Neural crest cell (in vitro differentiated cells): ENCODE measurements around the gene SAMD13. TPM values are rescaled to one million over a fixed set of nuclear protein-coding genes. Genes with fewer than 3 reads are reported as not detected.

Experiments
- DNase-seq: peaks from one replicate; pipeline ENCODE4 v3.0.0; 2021; ENCODE audit warnings: low read depth, mixed read lengths, low spot score
- H3K27ac Mint-ChIP-seq: one replicate; pipeline ENCODE4 v1.8.0; 2021; ENCODE audit warnings: mild to moderate bottlenecking, mixed read lengths; ENCODE audit not compliant: unreplicated experiment
- H3K27me3 Mint-ChIP-seq: 2 replicates; pipeline ENCODE4 v1.8.0; 2021; ENCODE audit warnings: low read depth, mild to moderate bottlenecking, mixed read lengths
- H3K36me3 Mint-ChIP-seq: 2 replicates; pipeline ENCODE4 v1.8.0; 2021; ENCODE audit warnings: low read depth, mild to moderate bottlenecking, mixed read lengths
- H3K4me1 Mint-ChIP-seq: 2 replicates; pipeline ENCODE4 v1.8.0; 2021; ENCODE audit warnings: mixed read lengths
- H3K4me3 Mint-ChIP-seq: one replicate; pipeline ENCODE4 v1.8.0; 2021; ENCODE audit warnings: mild to moderate bottlenecking, mixed read lengths
- H3K9me3 Mint-ChIP-seq: 2 replicates; pipeline ENCODE4 v1.8.0; 2021; ENCODE audit warnings: mixed read lengths
- total RNA-seq: library from RNA; stranded (reverse); gene quantifications from 2 replicates; pipeline ENCODE4 v1.2.1, GENCODE V29; 2021
- TF ChIP-seq, protein P1 (sequence below): fragments of 200-600 bp; sonication (generic); conservative IDR thresholded peaks from 2 replicates; pipeline ENCODE4 v1.5.0; 2021; ENCODE audit warnings: antibody characterized with exemption, mild to moderate bottlenecking

SAMD13 gene
- total RNA-seq, 1 donor from 2014 or later, result 2.3 TPM

DNA sequence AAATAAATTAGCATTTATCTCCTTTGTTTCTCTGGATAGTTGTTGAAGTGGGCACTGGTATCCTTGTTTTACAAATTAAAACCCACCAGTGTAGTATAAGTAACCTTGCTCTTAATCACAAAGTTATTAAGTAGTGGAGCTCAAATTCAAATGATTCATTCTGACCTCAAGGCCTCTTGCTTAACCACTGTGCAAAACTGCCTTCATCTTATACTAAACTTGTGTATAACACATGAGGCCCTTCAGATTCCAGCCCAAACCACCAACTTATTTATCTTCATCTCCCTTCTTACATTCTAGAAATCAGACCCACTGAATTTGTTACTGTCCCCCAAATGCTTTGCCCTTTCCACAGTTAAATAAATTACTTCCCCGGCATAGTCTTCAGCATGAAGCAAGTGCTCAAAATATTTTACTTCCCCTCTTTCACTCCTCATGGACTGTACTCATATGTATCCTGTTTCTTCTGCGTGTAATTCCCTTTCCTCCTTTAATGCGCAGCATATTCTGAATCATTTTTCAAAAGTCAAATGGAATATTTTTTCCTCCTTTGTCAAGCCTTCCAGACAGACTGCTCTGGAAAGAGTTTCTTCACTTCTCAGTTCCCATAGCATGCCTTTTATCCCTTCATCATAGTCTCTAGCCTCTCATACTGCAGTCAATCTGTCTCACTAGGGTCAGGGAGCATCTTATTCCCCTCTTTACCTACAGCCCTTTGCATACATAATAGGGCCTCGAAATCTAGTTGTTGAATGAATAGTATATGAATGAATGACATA lies 77.8 kb downstream of the SAMD13 start:
- Mint-ChIP-seq H3K27ac (no peak overlapping the region), H3K4me3 (no peak overlapping the region), H3K4me1 (no peaks in the 10 kb centered on the region), H3K36me3 (no peaks in the 10 kb centered on the region), H3K9me3 (no peaks in the 10 kb centered on the region), H3K27me3 (no peaks in the 10 kb centered on the region)
- TF ChIP-seq, protein P1, sequence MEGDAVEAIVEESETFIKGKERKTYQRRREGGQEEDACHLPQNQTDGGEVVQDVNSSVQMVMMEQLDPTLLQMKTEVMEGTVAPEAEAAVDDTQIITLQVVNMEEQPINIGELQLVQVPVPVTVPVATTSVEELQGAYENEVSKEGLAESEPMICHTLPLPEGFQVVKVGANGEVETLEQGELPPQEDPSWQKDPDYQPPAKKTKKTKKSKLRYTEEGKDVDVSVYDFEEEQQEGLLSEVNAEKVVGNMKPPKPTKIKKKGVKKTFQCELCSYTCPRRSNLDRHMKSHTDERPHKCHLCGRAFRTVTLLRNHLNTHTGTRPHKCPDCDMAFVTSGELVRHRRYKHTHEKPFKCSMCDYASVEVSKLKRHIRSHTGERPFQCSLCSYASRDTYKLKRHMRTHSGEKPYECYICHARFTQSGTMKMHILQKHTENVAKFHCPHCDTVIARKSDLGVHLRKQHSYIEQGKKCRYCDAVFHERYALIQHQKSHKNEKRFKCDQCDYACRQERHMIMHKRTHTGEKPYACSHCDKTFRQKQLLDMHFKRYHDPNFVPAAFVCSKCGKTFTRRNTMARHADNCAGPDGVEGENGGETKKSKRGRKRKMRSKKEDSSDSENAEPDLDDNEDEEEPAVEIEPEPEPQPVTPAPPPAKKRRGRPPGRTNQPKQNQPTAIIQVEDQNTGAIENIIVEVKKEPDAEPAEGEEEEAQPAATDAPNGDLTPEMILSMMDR, result no peak
- no peak for DNase-seq

DNA sequence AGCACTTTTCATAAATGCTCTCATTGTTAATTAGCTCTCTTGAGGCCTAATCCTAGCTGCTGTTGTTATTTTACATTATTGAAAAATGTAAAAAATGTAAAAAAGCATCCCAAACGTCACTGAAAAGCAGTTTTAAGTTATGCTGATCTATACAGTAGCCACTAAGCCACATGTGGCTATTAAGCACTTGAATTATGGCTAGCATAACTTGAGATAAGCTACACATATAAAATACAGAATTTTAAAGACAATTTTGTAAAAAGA lies 78.3 kb downstream of the SAMD13 start:
- Mint-ChIP-seq H3K27ac (no peak overlapping the region), H3K27me3 (no peaks in the 10 kb centered on the region), H3K4me1 (no peaks in the 10 kb centered on the region), H3K4me3 (no peak overlapping the region), H3K9me3 (no peaks in the 10 kb centered on the region), H3K36me3 (no peaks in the 10 kb centered on the region)
- TF ChIP-seq, protein P1, result no peak
- no peak for DNase-seq

DNA sequence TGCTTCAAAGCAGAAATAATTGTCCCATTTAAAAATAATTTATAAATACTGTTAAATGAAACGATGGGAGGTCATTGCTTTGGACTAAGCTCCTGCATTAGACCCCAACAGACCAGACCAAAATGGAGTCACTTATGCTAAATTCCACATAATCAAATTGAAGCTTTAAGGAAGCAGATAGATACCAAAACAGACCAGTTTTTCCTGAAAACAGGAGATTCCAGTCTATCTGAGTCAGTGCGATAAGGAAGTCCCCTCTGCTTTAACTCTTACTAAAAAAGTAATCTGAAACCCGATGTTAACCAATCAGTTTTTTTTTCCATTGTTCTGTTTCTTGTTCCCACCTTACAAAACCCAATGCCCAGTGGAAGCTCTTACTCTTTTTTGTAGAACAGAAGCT lies 80.6 kb downstream of the SAMD13 start:
- TF ChIP-seq, protein P1, result no peak
- Mint-ChIP-seq H3K36me3 (no peaks in the 10 kb centered on the region), H3K4me3 (no peak overlapping the region), H3K27ac (no peak overlapping the region), H3K27me3 (no peaks in the 10 kb centered on the region), H3K4me1 (peaks cover 8% of the 10 kb centered on the region), H3K9me3 (no peaks in the 10 kb centered on the region)
- no peak for DNase-seq

DNA sequence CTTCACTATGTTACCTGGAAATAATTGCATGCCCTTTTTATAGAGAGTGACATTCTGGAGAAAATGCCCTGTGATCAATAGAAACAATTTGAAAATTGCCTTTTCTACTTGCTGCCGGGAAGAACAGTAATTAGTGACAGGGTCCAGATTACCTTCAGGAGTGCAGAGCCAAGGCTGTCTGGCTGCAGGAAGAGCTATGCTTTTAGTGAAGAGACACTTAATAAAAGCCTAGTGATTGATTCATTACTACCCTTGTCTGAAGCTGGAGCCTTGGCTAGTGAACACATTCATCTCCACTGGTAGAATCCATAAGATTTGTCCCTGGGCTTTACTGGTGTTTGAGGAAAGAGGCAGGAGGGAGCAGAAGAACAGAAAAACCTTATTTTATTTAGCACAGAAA lies 83.8 kb downstream of the SAMD13 start:
- Mint-ChIP-seq H3K9me3 (no peaks in the 10 kb centered on the region), H3K27me3 (no peaks in the 10 kb centered on the region), H3K36me3 (no peaks in the 10 kb centered on the region), H3K4me1 (peaks cover 8% of the 10 kb centered on the region), H3K4me3 (no peak overlapping the region), H3K27ac (no peak overlapping the region)
- TF ChIP-seq, protein P1, result no peak
- DNase-seq, result no peak

DNA sequence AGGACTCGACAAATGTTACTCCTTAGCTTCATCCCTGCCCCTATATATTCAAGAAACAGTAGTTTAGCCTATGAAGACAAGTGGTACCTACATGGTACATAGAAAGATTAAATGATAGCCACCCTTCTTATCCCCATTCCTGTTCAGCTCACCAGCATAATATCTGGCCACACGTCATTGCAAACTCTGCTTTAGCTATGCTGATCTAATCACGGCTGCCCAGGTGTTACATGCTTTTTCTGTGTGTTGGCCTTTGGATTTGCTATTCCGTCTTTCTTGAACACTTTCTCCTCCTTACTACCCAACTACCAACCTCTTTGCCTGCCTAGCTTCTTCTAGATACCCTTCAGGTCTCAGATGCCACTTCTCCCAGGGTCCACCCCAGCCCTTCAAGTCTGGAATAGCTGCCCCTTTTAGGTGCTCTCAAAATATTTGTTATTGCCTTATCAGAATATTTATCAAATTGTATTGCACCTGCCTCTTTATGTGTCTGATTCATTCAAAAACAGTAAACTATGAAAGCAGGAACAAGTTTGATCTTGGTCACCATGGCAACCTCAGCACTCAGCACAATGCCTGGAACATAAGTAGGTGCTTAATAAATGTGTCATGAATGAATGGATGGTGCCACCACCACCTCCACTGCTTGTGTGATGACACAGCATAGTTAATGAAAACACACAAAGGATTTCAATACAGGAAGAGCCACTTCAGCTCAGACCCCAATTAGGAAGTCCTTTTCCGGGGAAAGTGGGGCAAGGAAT lies 85.4 kb downstream of the SAMD13 start:
- Mint-ChIP-seq H3K4me1 (peaks cover 8% of the 10 kb centered on the region), H3K4me3 (no peak overlapping the region), H3K27me3 (no peaks in the 10 kb centered on the region), H3K36me3 (no peaks in the 10 kb centered on the region), H3K27ac (no peak overlapping the region), H3K9me3 (no peaks in the 10 kb centered on the region)
- no peak for DNase-seq
- TF ChIP-seq, protein P1, result no peak
